Choroid plexus epithelial cell (primary cell): ENCODE data around the gene PICALM.
A peak's percentile ranks its signal among the peaks of the same experiment; 100 is the strongest.
"Not testable (repeated sequence)": the region's sequence is repeated elsewhere in the genome, so short reads cannot be mapped to it uniquely, and the experiment has no call there.

Experiments
- DNase-seq: peaks from one replicate; pipeline ENCODE4 v3.0.0-alpha.2; 2010; ENCODE audit warnings: low read depth
- H3K4me3 ChIP-seq: 2 replicates; pipeline ENCODE4 v1.5.1; 2011; ENCODE audit warnings: low read depth, mild to moderate bottlenecking, control low read depth, low read length, moderate library complexity
- CTCF ChIP-seq: conservative IDR thresholded peaks from 2 replicates; pipeline ENCODE4 v1.5.1; 2011; ENCODE audit warnings: low read depth, mild to moderate bottlenecking, control low read depth, inconsistent platforms, low read length, moderate library complexity

Gene PICALM

GRCh38 chr11:85965202-85965601, 103.7 kb downstream of the PICALM start:
- DNase-seq: no peak
- H3K4me3 ChIP-seq: no peak overlapping the region
- no peak for TF ChIP-seq CTCF

GRCh38 chr11:85961930-85962363, 106.9 kb downstream of the PICALM start:
- peak; percentile 82 for DNase-seq
- no peak overlapping the region for H3K4me3 ChIP-seq
- TF ChIP-seq CTCF: no peak

GRCh38 chr11:85961130-85961529, 107.8 kb downstream of the PICALM start:
- H3K4me3 ChIP-seq: no peak overlapping the region
- DNase-seq: no peak
- TF ChIP-seq CTCF: no peak

GRCh38 chr11:85960678-85961077, 108.2 kb downstream of the PICALM start:
- H3K4me3 ChIP-seq: no peak overlapping the region
- TF ChIP-seq CTCF: no peak
- DNase-seq: no peak

- peak; percentile 78 for DNase-seq
- no peak for TF ChIP-seq CTCF
- no peak overlapping the region for H3K4me3 ChIP-seq
These were observed 113.4 kb downstream of the PICALM start for GRCh38 chr11:85955531-85955930.

GRCh38 chr11:85953491-85954143, 115.3 kb downstream of the PICALM start:
- peak; percentile 78 for DNase-seq
- no peak for TF ChIP-seq CTCF
- H3K4me3 ChIP-seq: no peak overlapping the region

- DNase-seq, H3K4me3 ChIP-seq: not testable (repeated sequence)
These were observed 116.8 kb downstream of the PICALM start for GRCh38 chr11:85952108-85952485.
